IMR-90 (cell line): Measurements from ENCODE around the gene SMAD7. TPM values are rescaled to one million over a fixed set of nuclear protein-coding genes. Genes with fewer than 3 reads are reported as not detected.

Experiments
- ATAC-seq: fragments of 200-7000 bp; cut with Tn5 transposase; 2 replicates; pipeline ENCODE4 v1.9.1; 2020; ENCODE audit warnings: low read depth, mild to moderate bottlenecking, moderate library complexity
- BruUV-seq: library from RNA; stranded (reverse); fragments of 400-500 nt; replicated peaks from 2 replicates; lab custom pipeline; 2021; lab: Mats Ljungman, UMichigan
- CTCF ChIA-PET: fragments of 300-600 bp; formaldehyde crosslinking; extraction: SDS; loops from one replicate; lab custom pipeline; 2021; ENCODE audit warnings: antibody characterized with exemption; lab: Yijun Ruan, JAX
- POLR2A ChIA-PET: fragments of 300-600 bp; sonication (Branson Sonifier 250); formaldehyde crosslinking; loops from one replicate; lab custom pipeline; 2022; ENCODE audit warnings: antibody characterized with exemption; ENCODE audit not compliant: unreplicated experiment; lab: Charles Lee
- DNase-seq: peaks from one replicate; pipeline ENCODE4 v3.0.0; 2013
- H2AFZ ChIP-seq: replicated peaks from 2 replicates; pipeline ENCODE3; 2013; ENCODE audit warnings: low read length, mild to moderate bottlenecking; ENCODE audit not compliant: poor library complexity
- H2AK5ac ChIP-seq: 2 replicates; pipeline ENCODE4 v1.6.1; 2013; ENCODE audit warnings: low read depth, low read length, inconsistent platforms
- H2AK9ac ChIP-seq: replicated peaks from 2 replicates; pipeline ENCODE3; 2013; ENCODE audit warnings: mild to moderate bottlenecking, low read depth, low read length, moderate library complexity; ENCODE audit not compliant: poor library complexity
- H2BK120ac ChIP-seq: 2 replicates; pipeline ENCODE4 v1.6.1; 2013; ENCODE audit warnings: low read depth, low read length, inconsistent platforms
- H2BK15ac ChIP-seq: 3 replicates; pipeline ENCODE4 v1.6.1; 2013; ENCODE audit warnings: low read depth, low read length, inconsistent platforms
- H2BK20ac ChIP-seq: 2 replicates; pipeline ENCODE4 v1.6.1; 2013; ENCODE audit warnings: low read depth, mild to moderate bottlenecking, inconsistent platforms, low read length, moderate library complexity
- H2BK5ac ChIP-seq: 2 replicates; pipeline ENCODE4 v1.6.1; 2013; ENCODE audit warnings: mild to moderate bottlenecking, low read depth, low read length, inconsistent platforms; ENCODE audit not compliant: poor library complexity, severe bottlenecking
- H3K14ac ChIP-seq: replicated peaks from 2 replicates; pipeline ENCODE4 v1.6.1; 2013; ENCODE audit warnings: low read depth, low read length, inconsistent platforms
- H3K18ac ChIP-seq: 2 replicates; pipeline ENCODE4 v1.6.1; 2013; ENCODE audit warnings: low read depth, low read length, control low read depth
- H3K23ac ChIP-seq: 2 replicates; pipeline ENCODE4 v1.6.1; 2013; ENCODE audit warnings: low read depth, low read length, inconsistent platforms
- H3K27ac ChIP-seq: 2 replicates; pipeline ENCODE4 v1.5.1; 2013; ENCODE audit warnings: mild to moderate bottlenecking, control low read depth, low read length; ENCODE audit not compliant: insufficient read depth
- H3K27me3 ChIP-seq: 2 replicates; pipeline ENCODE4 v1.6.1; 2013; ENCODE audit warnings: low read length; ENCODE audit not compliant: control insufficient read depth, insufficient read depth
- H3K36me3 ChIP-seq: 2 replicates; pipeline ENCODE4 v1.6.1; 2013; ENCODE audit warnings: low read length, mixed read lengths; ENCODE audit not compliant: control insufficient read depth, insufficient read depth
- H3K4ac ChIP-seq: 2 replicates; pipeline ENCODE4 v1.6.1; 2013; ENCODE audit warnings: low read depth, low read length, inconsistent platforms
- H3K4me1 ChIP-seq: 2 replicates; pipeline ENCODE4 v1.6.1; 2013; ENCODE audit warnings: low read length, mixed read lengths; ENCODE audit not compliant: control insufficient read depth, insufficient read depth
- H3K4me2 ChIP-seq: 2 replicates; pipeline ENCODE4 v1.6.1; 2013; ENCODE audit warnings: low read depth, mild to moderate bottlenecking, control low read depth, low read length, moderate library complexity
- H3K4me3 ChIP-seq: 2 replicates; pipeline ENCODE4 v1.5.1; 2013; ENCODE audit warnings: low read depth, mild to moderate bottlenecking, control low read depth, low read length, moderate library complexity; ENCODE audit not compliant: insufficient read depth
- H3K56ac ChIP-seq: 2 replicates; pipeline ENCODE4 v1.6.1; 2013; ENCODE audit warnings: low read length, inconsistent platforms; ENCODE audit not compliant: insufficient read depth; ENCODE audit errors: extremely low read depth
- H3K79me1 ChIP-seq, 2 experiments: 2 replicates each; pipeline ENCODE4 v1.6.1; 2013; ENCODE audit warnings: low read length in 2 of 2, inconsistent platforms in 1 of 2, low read depth in 1 of 2
- H3K9ac ChIP-seq: 2 replicates; pipeline ENCODE4 v1.6.1; 2013; ENCODE audit warnings: low read depth, low read length, control low read depth
- H3K9me1 ChIP-seq: 2 replicates; pipeline ENCODE4 v1.6.1; 2013; ENCODE audit warnings: low read length, inconsistent platforms; ENCODE audit not compliant: insufficient read depth
- H3K9me3 ChIP-seq: 2 replicates; pipeline ENCODE4 v1.6.1; 2013; ENCODE audit warnings: low read length; ENCODE audit not compliant: control insufficient read depth, insufficient read depth
- H4K20me1 ChIP-seq: 2 replicates; pipeline ENCODE4 v1.6.1; 2013; ENCODE audit warnings: low read length, inconsistent platforms; ENCODE audit not compliant: insufficient read depth
- H4K5ac ChIP-seq: 2 replicates; pipeline ENCODE4 v1.6.1; 2013; ENCODE audit warnings: mild to moderate bottlenecking, low read depth, low read length, control low read depth
- H4K8ac ChIP-seq, 2 experiments: 2 replicates each; pipeline ENCODE4 v1.6.1; 2013; ENCODE audit warnings: low read depth in 2 of 2, low read length in 2 of 2, control low read depth in 1 of 2, inconsistent platforms in 1 of 2
- H4K91ac ChIP-seq: 2 replicates; pipeline ENCODE4 v1.6.1; 2013; ENCODE audit warnings: low read depth, low read length, inconsistent platforms; ENCODE audit not compliant: insufficient read depth
- FOS ChIP-seq: fragments of 150-350 bp; IDR thresholded peaks from 2 replicates; pipeline ENCODE4 v1.6.1; 2016; ENCODE audit warnings: low read depth, low read length
- RAD21 ChIP-seq: IDR thresholded peaks from 2 replicates; pipeline ENCODE4 v1.6.1; 2012; ENCODE audit warnings: low read length, improper control_type of control experiment
- RCOR1 ChIP-seq: IDR thresholded peaks from 2 replicates; pipeline ENCODE4 v1.6.1; 2012; ENCODE audit warnings: mild to moderate bottlenecking, low read length, improper control_type of control experiment; ENCODE audit not compliant: insufficient replicate concordance
- SMC3 ChIP-seq: fragments of 150-350 bp; IDR thresholded peaks from 2 replicates; pipeline ENCODE4 v1.6.1; 2016; ENCODE audit warnings: low read depth, mild to moderate bottlenecking, antibody characterized with exemption, low read length, moderate library complexity
- WGBS, 2 experiments: methylation state at CpG; one replicate each; pipeline versions ENCODE4 v1.1.5 to v1.1.7; 2013; ENCODE audit warnings: missing lambda C conversion rate in 2 of 2; ENCODE audit not compliant: insufficient read length in 1 of 2; ENCODE audit errors: extremely low coverage in 2 of 2; 5-methylcytosine and 5-hydroxymethylcytosine counted together
- dilution Hi-C: fragments of 300-500 bp; cut with HindIII; formaldehyde crosslinking; loops from one replicate; pipeline ENCODE4 v1.14.3; 2018; ENCODE audit warnings: low sequenced_read_pairs; ENCODE audit not compliant: unreplicated experiment
- in situ Hi-C: fragments of 300-500 bp; cut with MboI; formaldehyde crosslinking; loops from 3 replicates; pipeline ENCODE4 v1.14.3; 2019; ENCODE audit warnings: low sequenced_read_pairs, inconsistent platforms, mixed read lengths
- intact Hi-C: fragments of 100-400 bp; cut with micrococcal nuclease; formaldehyde crosslinking; loops from 2 replicates; pipeline ENCODE4 v1.10.0; 2022
- polyA plus RNA-seq, 3 experiments: library from polyadenylated mRNA; depleted of rRNA; stranded (reverse); fragments of >200 nt; gene quantifications; 2 replicates each; pipeline ENCODE4 v1.2.3, GENCODE V29; 2012; ENCODE audit warnings: low replicate concordance in 1 of 3
- total RNA-seq: library from RNA; depleted of rRNA; stranded (reverse); fragments of >200 nt; gene quantifications from 2 replicates; pipeline ENCODE4 v1.2.3, GENCODE V29; 2012
- TF ChIP-seq, protein P1 (sequence below): fragments of 150-350 bp; IDR thresholded peaks from 2 replicates; pipeline ENCODE4 v1.6.1; 2017; ENCODE audit warnings: mild to moderate bottlenecking, antibody characterized with exemption, low read length, low read depth

The SMAD7 gene
- total and polyA plus RNA-seq, 2 of the 4 experiments (the other 2 are of a cell fraction): 15.8 to 17.6 TPM

GRCh38 chr18:48990481-48991318 lies 39.9 kb upstream of the SMAD7 start:
- no peaks in the 10 kb centered on the region for H3K36me3 ChIP-seq
- in situ Hi-C loops (no loop called here), intact Hi-C loops (no loop called here), dilution Hi-C loops (no loop called here)
- no TSS peak for BruUV-seq
- peak overlapping the region; percentile 20; the same call in 1 of the 2 replicates for H3K4me2 ChIP-seq
- ATAC-seq: peak; percentile 79
- peak overlapping the region; percentile 2; the same call in 1 of the 2 replicates for H3K27ac ChIP-seq
- peaks cover 0 to 17% of the 10 kb centered on the region in 2 experiments; a peak in 3 of 4 replicates for H3K79me1 ChIP-seq
- CTCF ChIA-PET: interaction anchor here (0.6 kb wide), 2 partner anchors 31 to 75 kb away, joined by 3 to 4 read pairs; no protein-coding TSS in a partner anchor
- H2BK120ac ChIP-seq: peak overlapping the region; percentile 75
- H3K9me1 ChIP-seq: peaks cover 42% of the 10 kb centered on the region
- H3K27me3 ChIP-seq: no peaks in the 10 kb centered on the region
- peak; percentile 15; the same call in 1 of the 2 replicates for TF ChIP-seq SMC3
- no peak for TF ChIP-seq RAD21
- TF ChIP-seq RCOR1: peak; percentile 22
- peak; percentile 88 for TF ChIP-seq FOS
- TF ChIP-seq, protein P1, sequence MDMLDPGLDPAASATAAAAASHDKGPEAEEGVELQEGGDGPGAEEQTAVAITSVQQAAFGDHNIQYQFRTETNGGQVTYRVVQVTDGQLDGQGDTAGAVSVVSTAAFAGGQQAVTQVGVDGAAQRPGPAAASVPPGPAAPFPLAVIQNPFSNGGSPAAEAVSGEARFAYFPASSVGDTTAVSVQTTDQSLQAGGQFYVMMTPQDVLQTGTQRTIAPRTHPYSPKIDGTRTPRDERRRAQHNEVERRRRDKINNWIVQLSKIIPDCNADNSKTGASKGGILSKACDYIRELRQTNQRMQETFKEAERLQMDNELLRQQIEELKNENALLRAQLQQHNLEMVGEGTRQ: peak; percentile 13; the same call in 1 of the 2 replicates
- DNase-seq: peak; percentile 75
- no peaks in the 10 kb centered on the region for H3K9me3 ChIP-seq
- H4K20me1 ChIP-seq: peaks cover 6% of the 10 kb centered on the region; the same call in 1 of the 2 replicates
- H2BK15ac ChIP-seq: peak overlapping the region; percentile 55; the same call in 2 of the 3 replicates
- peak overlapping the region; percentile 91 for H4K91ac ChIP-seq
- H2BK5ac ChIP-seq: peak overlapping the region; percentile 86
- H3K18ac ChIP-seq: peak overlapping the region; percentile 74
- 0 out of 2 replicates have a peak overlapping the region, but pooled peaks have one; percentile 2 for H3K9ac ChIP-seq
- peak overlapping the region; percentile 95 for H2AK9ac ChIP-seq
- H2BK20ac ChIP-seq: peak overlapping the region; percentile 83
- peak overlapping the region; percentile 94 for H2AK5ac ChIP-seq
- no CpG with 5 or more reads among the region's 15 CpGs for WGBS, 2 experiments
- no peak overlapping the region for H3K4me3 ChIP-seq
- no peak overlapping the region for H3K56ac ChIP-seq
- H4K8ac ChIP-seq: peak overlapping the region; percentile 37 to 72; a peak in 3 of 4 replicates
- peak overlapping the region; percentile 75 for H2AFZ ChIP-seq
- H3K4me1 ChIP-seq: peaks cover 36% of the 10 kb centered on the region
- H3K14ac ChIP-seq: peak overlapping the region; percentile 64
- H3K23ac ChIP-seq: peak overlapping the region; percentile 76
- H3K4ac ChIP-seq: peak overlapping the region; percentile 89
- POLR2A ChIA-PET: no interaction called here
- peak overlapping the region; percentile 70 for H4K5ac ChIP-seq
